ENCODE results near the gene LSM14B.

DNA sequence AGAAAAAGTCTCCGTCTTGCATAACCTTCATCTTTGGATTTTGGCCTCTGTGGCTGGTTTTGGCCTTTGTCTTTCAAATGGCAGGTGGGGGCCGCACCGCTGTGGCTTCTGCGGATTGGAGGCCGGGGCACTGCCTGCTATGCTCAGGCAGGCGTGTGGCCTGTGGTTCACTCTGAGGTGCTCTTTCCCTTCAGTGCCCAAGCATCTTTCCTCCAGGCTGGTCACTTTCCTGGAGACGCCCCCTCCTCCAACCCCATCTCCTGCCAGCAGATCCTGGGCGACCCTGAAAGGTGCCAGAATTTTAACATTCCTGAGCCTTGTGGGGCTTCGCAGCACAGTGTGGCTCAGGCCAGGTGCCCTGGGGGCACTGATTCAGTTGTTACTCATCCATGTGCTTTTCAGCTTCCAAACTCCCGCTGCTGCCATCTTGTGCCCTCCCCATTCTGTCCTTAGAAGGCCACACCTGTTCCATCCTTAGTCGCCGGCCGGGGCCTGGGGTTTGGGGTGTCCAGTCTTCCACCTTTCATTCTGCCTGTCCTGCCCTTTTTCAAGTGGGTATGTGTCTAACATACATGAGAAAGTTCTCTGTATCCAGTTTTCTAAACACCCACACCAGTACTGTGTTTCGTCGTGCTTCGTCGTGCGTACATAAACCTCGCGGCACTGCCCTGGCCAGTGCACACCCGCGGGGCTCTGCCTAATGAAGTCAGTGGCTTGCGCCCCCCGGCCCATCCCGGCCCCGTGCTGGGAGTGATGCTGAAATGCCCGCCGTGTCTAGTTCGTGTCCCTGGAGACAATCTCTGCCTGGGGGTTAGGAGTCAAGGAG, 33.4 kb downstream of the LSM14B start:
- TF ChIP-seq CTCF (conservative IDR thresholded peaks at IDR 0.05; ENCODE audit: low read depth, low read length) (no peak; the same call in 1 of the 2 replicates), EZH2 (IDR thresholded peaks at IDR 0.05; ENCODE audit: low read length, unreplicated experiment) (no peak), EZH2phosphoT487 (IDR thresholded peaks at IDR 0.05; ENCODE audit: borderline replicate concordance, low read length) (no peak)
